Measurements from ENCODE around the gene RPTOR.

RPTOR gene

DNA sequence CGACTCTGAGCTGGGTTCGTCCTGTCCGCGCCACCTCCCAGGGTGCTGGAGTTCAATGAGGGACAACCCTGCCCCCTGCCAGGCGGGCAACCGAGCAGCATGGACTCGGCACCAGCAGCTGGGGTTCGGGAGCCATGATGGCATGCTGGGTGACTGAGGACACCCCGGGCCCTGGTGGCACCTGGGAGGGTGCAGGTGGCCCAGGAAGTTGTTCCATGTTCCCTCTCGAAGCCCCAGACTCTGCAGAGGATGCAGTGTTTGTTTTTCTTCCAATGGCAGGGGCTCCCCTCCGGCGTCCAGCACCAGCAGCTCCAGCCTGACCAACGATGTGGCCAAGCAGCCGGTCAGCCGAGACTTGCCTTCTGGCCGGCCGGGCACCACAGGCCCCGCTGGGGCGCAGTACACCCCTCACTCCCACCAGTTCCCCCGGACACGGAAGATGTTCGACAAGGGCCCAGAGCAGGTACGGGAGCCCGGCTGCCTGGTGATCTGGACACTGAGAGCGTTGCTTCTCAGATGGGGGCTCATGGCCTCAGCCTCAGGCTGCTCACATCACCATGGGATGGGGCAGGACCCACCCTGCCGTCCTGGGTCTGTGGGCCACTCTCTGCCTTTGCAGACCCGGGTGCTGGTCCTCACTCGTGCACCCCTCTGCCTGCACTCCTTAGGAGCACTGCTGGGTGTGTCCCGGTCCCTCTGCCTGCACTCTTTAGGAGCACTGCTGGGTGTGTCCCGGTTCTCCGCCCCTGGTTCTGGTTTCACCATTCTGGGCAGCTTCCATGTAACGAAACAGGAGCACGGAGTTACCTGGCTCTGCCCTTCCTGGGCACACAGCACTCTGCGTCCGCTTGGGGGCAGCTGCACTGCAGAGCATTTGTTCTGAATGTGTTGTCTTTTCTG lies 378.8 kb downstream of the RPTOR start:
- Histone ChIP-seq H3K36me3 (ENCODE audit: control insufficient read depth in 1 of 2, insufficient read depth in 2 of 2, low read length in 2 of 2) (peaks cover 16 to 60% of the 10 kb centered on the region in 2 donors), H3K4me1 (ENCODE audit: control insufficient read depth in 1 of 2, insufficient read depth in 2 of 2, low read length in 2 of 2) (no peaks in the 10 kb centered on the region), H3K9me3 (ENCODE audit: control insufficient read depth in 1 of 2, low read length in 2 of 2) (no peaks in the 10 kb centered on the region), H3K27me3 (ENCODE audit: low read depth, low read length) (no peaks in the 10 kb centered on the region), H3K27ac (ENCODE audit: low read length) (no peak overlapping the region), H3K4me3 (ENCODE audit: low read depth in 1 of 2, low read length in 2 of 2) (no peak overlapping the region)

GRCh38 chr17:80924111-80924806 lies 379.6 kb downstream of the RPTOR start:
- Histone ChIP-seq H3K36me3 (ENCODE audit: control insufficient read depth in 1 of 2, insufficient read depth in 2 of 2, low read length in 2 of 2) (peaks cover 16 to 57% of the 10 kb centered on the region in 2 donors), H3K27ac (ENCODE audit: low read length) (no peak overlapping the region), H3K4me1 (ENCODE audit: control insufficient read depth in 1 of 2, insufficient read depth in 2 of 2, low read length in 2 of 2) (no peaks in the 10 kb centered on the region)

GRCh38 chr17:80924807-80925610 lies 380.4 kb downstream of the RPTOR start:
- peaks cover 16 to 60% of the 10 kb centered on the region in 2 donors for H3K36me3 ChIP-seq (ENCODE audit: control insufficient read depth in 1 of 2, insufficient read depth in 2 of 2, low read length in 2 of 2)

More at GRCh38 chr17:80924111-80924806, 379.6 kb downstream of the RPTOR start:
- no peaks in the 10 kb centered on the region for H3K27me3 ChIP-seq (ENCODE audit: low read depth, low read length)
- H3K9me3 ChIP-seq (ENCODE audit: control insufficient read depth in 1 of 2, low read length in 2 of 2): no peaks in the 10 kb centered on the region
- H3K4me3 ChIP-seq (ENCODE audit: low read depth in 1 of 2, low read length in 2 of 2): no peak overlapping the region

DNA sequence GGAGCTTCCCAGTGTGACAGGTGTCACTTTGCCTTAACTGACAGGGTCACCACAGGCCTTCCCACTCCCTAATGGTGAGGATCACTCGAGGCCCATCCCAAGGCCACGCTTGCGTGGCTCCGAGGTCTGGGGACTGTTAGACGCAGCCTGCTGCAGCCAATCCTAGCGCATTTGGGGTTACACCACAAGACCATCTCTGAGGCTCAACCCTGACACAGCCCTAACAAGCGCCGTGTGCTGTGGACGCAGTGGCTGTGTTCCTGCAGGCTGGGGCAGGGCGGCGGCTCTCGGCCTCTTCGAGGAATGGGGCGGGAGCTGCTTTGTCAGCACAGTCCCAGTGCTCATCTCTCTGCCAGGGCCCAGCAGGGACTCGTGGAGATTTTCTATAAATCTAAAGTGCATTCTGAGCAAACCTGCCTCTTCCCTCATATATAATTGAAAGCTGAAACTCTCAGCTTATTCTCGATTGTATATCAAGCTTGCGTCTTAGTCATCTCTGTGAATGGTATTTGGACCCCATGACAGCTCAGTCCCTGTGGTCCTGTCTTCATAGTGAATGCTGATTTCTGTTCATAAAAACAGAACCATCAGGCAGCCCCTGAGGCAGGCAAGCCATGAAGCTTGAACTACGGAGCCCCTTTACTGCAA lies 381.2 kb downstream of the RPTOR start:
- Histone ChIP-seq H3K4me1 (ENCODE audit: control insufficient read depth in 1 of 2, insufficient read depth in 2 of 2, low read length in 2 of 2) (no peaks in the 10 kb centered on the region), H3K27me3 (ENCODE audit: low read depth, low read length) (no peaks in the 10 kb centered on the region), H3K36me3 (ENCODE audit: control insufficient read depth in 1 of 2, insufficient read depth in 2 of 2, low read length in 2 of 2) (peaks cover 16 to 63% of the 10 kb centered on the region in 2 donors), H3K27ac (ENCODE audit: low read length) (no peak overlapping the region), H3K9me3 (ENCODE audit: control insufficient read depth in 1 of 2, low read length in 2 of 2) (no peaks in the 10 kb centered on the region), H3K4me3 (ENCODE audit: low read depth in 1 of 2, low read length in 2 of 2) (no peak overlapping the region)

More at GRCh38 chr17:80924807-80925610, 380.4 kb downstream of the RPTOR start:
- H3K9me3 ChIP-seq (ENCODE audit: control insufficient read depth in 1 of 2, low read length in 2 of 2): no peaks in the 10 kb centered on the region
- no peaks in the 10 kb centered on the region for H3K27me3 ChIP-seq (ENCODE audit: low read depth, low read length)
- H3K4me3 ChIP-seq (ENCODE audit: low read depth in 1 of 2, low read length in 2 of 2): no peak overlapping the region
- H3K4me1 ChIP-seq (ENCODE audit: control insufficient read depth in 1 of 2, insufficient read depth in 2 of 2, low read length in 2 of 2): no peaks in the 10 kb centered on the region
- no peak overlapping the region for H3K27ac ChIP-seq (ENCODE audit: low read length)

GRCh38 chr17:80926591-80927250 lies 382.1 kb downstream of the RPTOR start:
- no peaks in the 10 kb centered on the region for H3K4me1 ChIP-seq (ENCODE audit: control insufficient read depth in 1 of 2, insufficient read depth in 2 of 2, low read length in 2 of 2)
- peaks cover 16 to 64% of the 10 kb centered on the region in 2 donors for H3K36me3 ChIP-seq (ENCODE audit: control insufficient read depth in 1 of 2, insufficient read depth in 2 of 2, low read length in 2 of 2)
- no peak overlapping the region for H3K4me3 ChIP-seq (ENCODE audit: low read depth in 1 of 2, low read length in 2 of 2)
- no peaks in the 10 kb centered on the region for H3K27me3 ChIP-seq (ENCODE audit: low read depth, low read length)
- H3K27ac ChIP-seq (ENCODE audit: low read length): no peak overlapping the region
- H3K9me3 ChIP-seq (ENCODE audit: control insufficient read depth in 1 of 2, low read length in 2 of 2): no peaks in the 10 kb centered on the region

GRCh38 chr17:80927791-80928216 lies 383.2 kb downstream of the RPTOR start:
- no peaks in the 10 kb centered on the region for H3K9me3 ChIP-seq (ENCODE audit: control insufficient read depth in 1 of 2, low read length in 2 of 2)
- peaks cover 16 to 54% of the 10 kb centered on the region in 2 donors for H3K36me3 ChIP-seq (ENCODE audit: control insufficient read depth in 1 of 2, insufficient read depth in 2 of 2, low read length in 2 of 2)
- H3K27me3 ChIP-seq (ENCODE audit: low read depth, low read length): no peaks in the 10 kb centered on the region

DNA sequence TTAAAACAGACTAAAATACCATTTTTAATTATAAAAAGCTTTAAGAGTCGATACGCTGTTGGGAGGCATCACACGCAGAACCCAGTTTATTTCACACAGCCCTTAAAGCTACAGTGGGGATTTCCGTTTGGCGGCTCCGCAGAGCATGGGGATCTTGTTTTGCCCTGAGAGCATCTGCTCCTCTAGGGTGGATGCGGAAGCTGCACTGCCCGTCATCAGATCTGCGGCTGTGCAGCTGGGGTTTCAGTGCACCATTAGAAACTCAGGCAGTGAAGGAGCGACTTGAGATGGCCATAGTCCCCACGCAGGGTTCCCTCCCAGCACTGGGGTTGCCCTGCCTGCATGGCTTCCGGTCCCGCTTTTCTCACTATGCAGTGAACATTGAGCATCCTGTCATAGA lies 384.8 kb downstream of the RPTOR start:
- H3K4me3 ChIP-seq (ENCODE audit: low read depth in 1 of 2, low read length in 2 of 2): no peak overlapping the region
- no peaks in the 10 kb centered on the region for H3K9me3 ChIP-seq (ENCODE audit: control insufficient read depth in 1 of 2, low read length in 2 of 2)
- peaks cover 11 to 38% of the 10 kb centered on the region in 2 donors for H3K36me3 ChIP-seq (ENCODE audit: control insufficient read depth in 1 of 2, insufficient read depth in 2 of 2, low read length in 2 of 2)

More at GRCh38 chr17:80927791-80928216, 383.2 kb downstream of the RPTOR start:
- Histone ChIP-seq H3K4me3 (ENCODE audit: low read depth in 1 of 2, low read length in 2 of 2) (no peak overlapping the region), H3K4me1 (ENCODE audit: control insufficient read depth in 1 of 2, insufficient read depth in 2 of 2, low read length in 2 of 2) (no peaks in the 10 kb centered on the region), H3K27ac (ENCODE audit: low read length) (no peak overlapping the region)

DNA sequence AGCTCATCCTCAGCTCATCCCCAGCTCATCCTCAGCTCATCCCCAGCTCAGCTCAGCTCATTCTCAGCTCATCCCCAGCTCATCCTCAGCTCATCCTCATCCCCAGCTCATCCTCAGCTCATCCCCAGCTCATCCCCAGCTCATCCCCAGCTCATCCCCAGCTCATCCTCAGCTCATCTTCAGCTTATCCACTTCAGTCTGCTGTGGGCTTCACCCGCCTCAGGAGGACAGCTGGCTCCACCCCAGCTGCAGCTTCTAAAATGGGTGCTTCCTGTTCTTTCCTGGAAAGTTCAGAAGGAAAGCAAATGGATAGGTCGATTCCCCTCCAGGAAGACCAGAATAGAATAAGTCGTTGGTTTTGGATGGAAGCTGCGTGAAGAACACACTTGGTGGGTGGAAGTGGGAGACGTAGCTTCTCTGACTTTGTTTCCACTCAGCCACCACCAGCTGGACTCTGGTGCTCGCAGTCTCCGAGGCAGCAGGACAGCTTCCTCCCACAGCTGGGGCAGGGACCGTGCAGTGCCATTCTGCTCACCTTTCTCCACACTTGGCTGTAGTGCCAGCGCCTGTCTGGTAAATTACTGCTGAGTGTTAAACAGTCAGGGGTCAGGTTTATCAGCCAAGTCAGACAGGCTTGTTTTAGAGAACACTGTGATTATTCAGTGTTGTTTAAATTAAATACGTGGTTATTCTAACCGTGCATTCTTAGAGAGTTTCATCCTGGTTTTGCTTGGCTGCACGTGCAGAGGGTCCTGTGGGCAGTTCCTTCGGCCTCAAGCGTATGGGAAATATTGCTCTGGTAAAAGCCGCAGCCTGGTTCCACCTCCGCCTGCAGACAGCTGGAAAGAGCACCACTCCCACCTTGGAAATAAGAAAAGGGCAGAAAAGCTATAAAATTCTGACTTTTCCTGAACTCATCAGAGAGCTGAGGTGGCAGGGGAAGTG lies 386.0 kb downstream of the RPTOR start:
- Histone ChIP-seq H3K27ac (ENCODE audit: low read length) (no peak overlapping the region), H3K9me3 (ENCODE audit: control insufficient read depth in 1 of 2, low read length in 2 of 2) (no peaks in the 10 kb centered on the region), H3K36me3 (ENCODE audit: control insufficient read depth in 1 of 2, insufficient read depth in 2 of 2, low read length in 2 of 2) (peaks cover 6 to 26% of the 10 kb centered on the region in 2 donors), H3K27me3 (ENCODE audit: low read depth, low read length) (no peaks in the 10 kb centered on the region), H3K4me1 (ENCODE audit: control insufficient read depth in 1 of 2, insufficient read depth in 2 of 2, low read length in 2 of 2) (no peaks in the 10 kb centered on the region), H3K4me3 (ENCODE audit: low read depth in 1 of 2, low read length in 2 of 2) (no peak overlapping the region)

More for the DNA sequence above, 384.8 kb downstream of the RPTOR start:
- H3K27ac ChIP-seq (ENCODE audit: low read length): no peak overlapping the region
- H3K4me1 ChIP-seq (ENCODE audit: control insufficient read depth in 1 of 2, insufficient read depth in 2 of 2, low read length in 2 of 2): no peaks in the 10 kb centered on the region
- H3K27me3 ChIP-seq (ENCODE audit: low read depth, low read length): no peaks in the 10 kb centered on the region

DNA sequence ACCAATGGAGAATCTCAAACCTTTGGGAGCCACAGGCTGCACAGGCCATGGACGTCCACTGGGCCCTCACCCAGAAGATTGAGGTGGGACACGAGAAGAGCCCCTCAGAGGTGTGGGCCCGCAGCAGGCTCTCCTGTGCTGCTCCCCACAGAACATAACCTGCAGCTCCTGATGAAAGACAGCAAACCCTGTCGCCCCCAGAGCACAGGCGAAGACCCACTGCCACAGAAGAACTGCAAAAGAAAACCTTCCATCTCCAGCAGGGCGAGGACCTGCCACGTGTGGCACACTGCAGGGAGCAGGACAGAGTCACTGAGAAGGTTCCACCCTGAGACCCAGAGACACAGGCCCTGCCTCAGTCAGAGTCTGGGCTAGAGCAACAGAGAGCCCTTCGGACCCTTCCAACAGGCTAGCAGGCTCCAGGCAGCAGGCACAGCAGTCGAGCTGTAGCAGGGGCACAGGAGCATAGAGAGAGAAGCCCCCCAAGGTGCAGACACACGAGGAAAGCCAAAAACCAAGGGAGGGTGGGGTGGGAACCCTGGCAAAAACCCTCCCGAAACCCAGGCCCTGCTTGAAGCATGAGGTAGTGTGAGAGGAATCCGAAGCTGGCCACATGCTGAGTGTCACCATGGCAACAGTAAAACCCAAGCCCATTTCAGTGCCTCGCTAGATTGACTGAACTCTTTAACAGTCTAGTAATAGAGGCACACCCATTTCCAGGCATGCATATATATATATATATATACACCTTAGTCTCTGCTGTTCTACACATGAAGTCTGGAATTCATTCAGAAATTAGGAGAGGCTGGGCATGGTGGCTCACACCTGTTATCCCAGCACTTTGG lies 387.0 kb downstream of the RPTOR start:
- Histone ChIP-seq H3K9me3 (ENCODE audit: control insufficient read depth in 1 of 2, low read length in 2 of 2) (no peaks in the 10 kb centered on the region), H3K4me1 (ENCODE audit: control insufficient read depth in 1 of 2, insufficient read depth in 2 of 2, low read length in 2 of 2) (no peaks in the 10 kb centered on the region), H3K27ac (ENCODE audit: low read length) (no peak overlapping the region), H3K36me3 (ENCODE audit: control insufficient read depth in 1 of 2, insufficient read depth in 2 of 2, low read length in 2 of 2) (peaks cover 0 to 16% of the 10 kb centered on the region in 2 donors), H3K27me3 (ENCODE audit: low read depth, low read length) (no peaks in the 10 kb centered on the region), H3K4me3 (ENCODE audit: low read depth in 1 of 2, low read length in 2 of 2) (no peak overlapping the region)

Data from muscle layer of duodenum (tissue), 2 donors.